Hepatocyte (in vitro differentiated cells): Measurements from ENCODE around the gene LGI4. TPM values are rescaled to one million over a fixed set of nuclear protein-coding genes. Genes with fewer than 3 reads are reported as not detected.

Source experiments
- DNase-seq: peaks from one replicate; pipeline ENCODE4 v3.0.0-alpha.2; 2016; ENCODE audit warnings: low spot score
- H2AFZ ChIP-seq: fragments of 200-600 bp; sonication (generic); 2 replicates; pipeline ENCODE4 v1.6.0; 2016; ENCODE audit warnings: antibody characterized with exemption, mild to moderate bottlenecking
- H3K27ac ChIP-seq: fragments of 200-600 bp; sonication (generic); 2 replicates; pipeline ENCODE4 v1.5.1; 2016; ENCODE audit warnings: mild to moderate bottlenecking
- H3K27me3 ChIP-seq: fragments of 200-600 bp; sonication (generic); 2 replicates; pipeline ENCODE4 v1.6.1; 2016
- H3K36me3 ChIP-seq: fragments of 200-600 bp; sonication (generic); replicated peaks from 2 replicates; pipeline ENCODE4 v1.5.1; 2016; ENCODE audit warnings: low read depth; ENCODE audit not compliant: insufficient read depth
- H3K4me1 ChIP-seq: fragments of 200-600 bp; sonication (generic); 2 replicates; pipeline ENCODE4 v1.5.1; 2016; ENCODE audit warnings: mild to moderate bottlenecking, moderate library complexity; ENCODE audit not compliant: insufficient read depth
- H3K4me2 ChIP-seq: fragments of 200-600 bp; sonication (generic); 2 replicates; pipeline ENCODE4 v1.6.0; 2016
- H3K4me3 ChIP-seq: fragments of 200-600 bp; sonication (generic); 2 replicates; pipeline ENCODE4 v1.5.1; 2016; ENCODE audit warnings: mild to moderate bottlenecking
- H3K79me2 ChIP-seq: fragments of 200-600 bp; sonication (generic); 2 replicates; pipeline ENCODE4 v1.6.0; 2017; ENCODE audit warnings: mild to moderate bottlenecking
- H3K9me2 ChIP-seq: fragments of 200-600 bp; sonication (generic); replicated peaks from 2 replicates; pipeline ENCODE4 v1.6.0; 2017; ENCODE audit warnings: mild to moderate bottlenecking; ENCODE audit not compliant: insufficient read depth
- H3K9me3 ChIP-seq: fragments of 200-600 bp; sonication (generic); 2 replicates; pipeline ENCODE4 v1.5.1; 2016; ENCODE audit warnings: low read depth, mild to moderate bottlenecking
- H4K20me1 ChIP-seq: fragments of 200-600 bp; sonication (generic); 2 replicates; pipeline ENCODE4 v1.6.0; 2016; ENCODE audit warnings: mild to moderate bottlenecking; ENCODE audit not compliant: insufficient read depth, poor library complexity, severe bottlenecking
- CTCF ChIP-seq: fragments of 200-600 bp; sonication (generic); IDR thresholded peaks from 2 replicates; pipeline ENCODE4 v1.5.1; 2016; ENCODE audit warnings: antibody characterized with exemption, mild to moderate bottlenecking; ENCODE audit not compliant: poor library complexity
- EZH2 ChIP-seq: fragments of 200-600 bp; sonication (generic); IDR thresholded peaks from 2 replicates; pipeline ENCODE4 v1.6.1; 2016; ENCODE audit warnings: antibody characterized with exemption, mild to moderate bottlenecking, borderline replicate concordance
- EZH2phosphoT487 ChIP-seq: fragments of 200-600 bp; sonication (generic); IDR thresholded peaks from one replicate; pipeline ENCODE4 v1.6.1; 2018; ENCODE audit warnings: antibody characterized with exemption, mild to moderate bottlenecking, low read depth, moderate library complexity; ENCODE audit not compliant: unreplicated experiment, severe bottlenecking
- WGBS: methylation state at CpG from one replicate; pipeline ENCODE4 v1.1.6; 2016; ENCODE audit warnings: low lambda C conversion rate; ENCODE audit errors: missing lambda C conversion rate; 5-methylcytosine and 5-hydroxymethylcytosine counted together
- polyA plus RNA-seq: library from polyadenylated mRNA; unstranded; fragments of >200 nt; fragmentation: Nextera tagmentation; extraction: Ambion mirVana; gene quantifications from 2 replicates; pipeline ENCODE4 v1.2.1, GENCODE V29; 2016
- small RNA-seq: library from RNA; depleted of rRNA; stranded (forward); fragments of <200 nt; gene quantifications from one replicate; pipeline ENCODE3, GENCODE V24; 2014
- total RNA-seq: library from RNA; depleted of rRNA; stranded (reverse); fragments of >200 nt; gene quantifications from 2 replicates; pipeline ENCODE4 v1.2.3, GENCODE V29; 2014

Gene LGI4
- total and polyA plus RNA-seq, 2 experiments from 2014 or later, result 5.2 to 6.3 TPM

- no peaks in the 10 kb centered on the region for H3K36me3 ChIP-seq
- H3K27ac ChIP-seq, result no peak overlapping the region
- TF ChIP-seq EZH2, result no peak
- no peak for TF ChIP-seq EZH2phosphoT487
- no peak for TF ChIP-seq CTCF
- no peaks in the 10 kb centered on the region for H4K20me1 ChIP-seq
- no peak overlapping the region for H3K4me3 ChIP-seq
- no peak for DNase-seq
- no peaks in the 10 kb centered on the region for H3K4me1 ChIP-seq
- no peaks in the 10 kb centered on the region for H3K9me3 ChIP-seq
- WGBS, result 92% methylated on average over 14 of the region's 21 CpGs
- H2AFZ ChIP-seq, result no peak overlapping the region
- no peaks in the 10 kb centered on the region for H3K27me3 ChIP-seq
- no peaks in the 10 kb centered on the region for H3K9me2 ChIP-seq
- no peak overlapping the region for H3K4me2 ChIP-seq
- no peaks in the 10 kb centered on the region for H3K79me2 ChIP-seq
Measured at GRCh38 chr19:35075202-35076025, 59.4 kb downstream of the LGI4 start.

Small RNAs within 50 kb of the gene (small RNA-seq; reads per million reads assigned to genes)
- gene AC020907.2, result not detected

Other genes starting within 250 kb of the LGI4 start
- gene ZNF30, start 208.2 kb downstream of the LGI4 start, total RNA-seq, result 3.0 and 3.2 TPM in 2 replicates
- gene ZNF30, start 208.2 kb downstream of the LGI4 start, polyA plus RNA-seq, result 1.1 and 1.2 TPM in 2 replicates
- 9.5 and 10.6 TPM in 2 replicates for gene ZNF792, start 170.8 kb downstream of the LGI4 start, total RNA-seq
- 3.5 and 3.6 TPM in 2 replicates for gene ZNF792, start 170.8 kb downstream of the LGI4 start, polyA plus RNA-seq
- 34.8 and 35.4 TPM in 2 replicates for gene GRAMD1A, start 134.7 kb downstream of the LGI4 start, total RNA-seq
- 80.2 and 92.4 TPM in 2 replicates for gene GRAMD1A, start 134.7 kb downstream of the LGI4 start, polyA plus RNA-seq
- 0.20 and 0.60 TPM in 2 replicates for gene SCN1B, start 104.6 kb downstream of the LGI4 start, total RNA-seq
- 2.5 and 3.1 TPM in 2 replicates for gene SCN1B, start 104.6 kb downstream of the LGI4 start, polyA plus RNA-seq
- 150 and 162 TPM in 2 replicates for gene HPN, start 93.3 kb downstream of the LGI4 start, total RNA-seq
- gene HPN, start 93.3 kb downstream of the LGI4 start, polyA plus RNA-seq, result 206 and 241 TPM in 2 replicates
- gene FXYD3, start 19.2 kb downstream of the LGI4 start, total RNA-seq, result 225 and 235 TPM in 2 replicates
- 491 and 542 TPM in 2 replicates for gene FXYD3, start 19.2 kb downstream of the LGI4 start, polyA plus RNA-seq
- 2.9 and 7.5 TPM in 2 replicates for gene FXYD1, start 3.8 kb upstream of the LGI4 start, total RNA-seq
- 18.5 and 22.0 TPM in 2 replicates for gene FXYD1, start 3.8 kb upstream of the LGI4 start, polyA plus RNA-seq
- gene FXYD7, start 8.2 kb upstream of the LGI4 start, total RNA-seq, result 0.27 TPM in 1 of 2 replicates, not detected in the other
- 0.22 and 0.46 TPM in 2 replicates for gene FXYD7, start 8.2 kb upstream of the LGI4 start, polyA plus RNA-seq
- 36.4 and 42.8 TPM in 2 replicates for gene FXYD5, start 19.7 kb upstream of the LGI4 start, total RNA-seq
- gene FXYD5, start 19.7 kb upstream of the LGI4 start, polyA plus RNA-seq, result 81.1 and 90.2 TPM in 2 replicates
- 0.56 TPM in 1 of 2 replicates, not detected in the other for gene FAM187B, start 93.7 kb upstream of the LGI4 start, total RNA-seq
- gene FAM187B, start 93.7 kb upstream of the LGI4 start, polyA plus RNA-seq, result not detected in 2 replicates
- gene LSR, start 113.9 kb upstream of the LGI4 start, total RNA-seq, result 89.9 and 113 TPM in 2 replicates
- 255 and 296 TPM in 2 replicates for gene LSR, start 113.9 kb upstream of the LGI4 start, polyA plus RNA-seq
- 55.6 and 61.4 TPM in 2 replicates for gene USF2, start 133.9 kb upstream of the LGI4 start, total RNA-seq
- 30.2 and 35.0 TPM in 2 replicates for gene USF2, start 133.9 kb upstream of the LGI4 start, polyA plus RNA-seq
- 5.1 and 7.0 TPM in 2 replicates for gene HAMP, start 147.5 kb upstream of the LGI4 start, total RNA-seq
- 49.3 and 55.8 TPM in 2 replicates for gene HAMP, start 147.5 kb upstream of the LGI4 start, polyA plus RNA-seq
- gene MAG, start 157.1 kb upstream of the LGI4 start, total RNA-seq, result 2.8 TPM in 1 of 2 replicates, not detected in the other
- 0.47 and 0.81 TPM in 2 replicates for gene MAG, start 157.1 kb upstream of the LGI4 start, polyA plus RNA-seq
- 1.6 and 3.5 TPM in 2 replicates for gene CD22, start 194.1 kb upstream of the LGI4 start, total RNA-seq
- gene CD22, start 194.1 kb upstream of the LGI4 start, polyA plus RNA-seq, result 1.9 TPM in 1 of 2 replicates, not detected in the other
- not detected in 2 replicates for gene FFAR1, start 212.8 kb upstream of the LGI4 start, total RNA-seq
- not detected in 2 replicates for gene FFAR1, start 212.8 kb upstream of the LGI4 start, polyA plus RNA-seq
- gene FFAR3, start 223.4 kb upstream of the LGI4 start, total RNA-seq, result 0.80 and 1.6 TPM in 2 replicates
- 2.4 TPM in 1 of 2 replicates, not detected in the other for gene FFAR3, start 223.4 kb upstream of the LGI4 start, polyA plus RNA-seq
- not detected in 2 replicates for gene GPR42, start 236.0 kb upstream of the LGI4 start, total RNA-seq
- 0.17 TPM in 1 of 2 replicates, not detected in the other for gene GPR42, start 236.0 kb upstream of the LGI4 start, polyA plus RNA-seq